HG03064 (cell line): ENCODE measurements around the gene GPR6.

Experiments used
- ATAC-seq: cut with Tn5 transposase; IDR thresholded peaks from one replicate; pipeline ENCODE4 v1.9.1; 2021; ENCODE audit warnings: low read depth; ENCODE audit not compliant: unreplicated experiment

GPR6 gene

DNA sequence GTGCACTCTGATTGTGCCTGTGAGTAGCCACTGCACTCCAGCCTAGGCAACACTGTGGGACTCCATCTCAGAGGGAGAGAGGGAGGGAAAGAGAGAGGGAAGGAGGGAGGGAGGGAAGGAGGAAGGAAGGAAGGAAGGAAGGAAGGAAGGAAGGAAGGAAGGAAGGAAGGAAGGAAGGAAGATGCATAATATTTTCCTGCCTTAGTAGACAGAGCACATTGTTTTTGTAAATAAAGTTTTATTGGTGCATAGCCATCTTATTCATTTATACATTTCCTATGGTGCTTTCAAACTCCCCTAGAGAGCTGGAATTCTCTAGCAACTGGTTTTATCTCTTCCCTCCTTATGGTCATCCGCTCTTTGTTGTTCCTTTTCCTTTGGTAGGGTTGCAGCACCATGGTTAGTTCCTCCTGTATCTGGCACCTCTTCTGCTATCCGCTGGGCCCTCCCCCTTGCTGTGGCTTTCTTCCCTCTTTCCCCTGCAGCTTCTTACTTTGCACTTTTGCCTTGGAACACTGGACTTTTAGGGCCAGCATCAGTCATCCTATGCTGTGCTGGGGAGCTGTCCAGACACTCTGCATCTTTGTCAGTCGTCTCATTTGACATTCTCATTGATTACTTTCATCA lies 20.2 kb downstream of the GPR6 start:
- ATAC-seq: no peak

DNA sequence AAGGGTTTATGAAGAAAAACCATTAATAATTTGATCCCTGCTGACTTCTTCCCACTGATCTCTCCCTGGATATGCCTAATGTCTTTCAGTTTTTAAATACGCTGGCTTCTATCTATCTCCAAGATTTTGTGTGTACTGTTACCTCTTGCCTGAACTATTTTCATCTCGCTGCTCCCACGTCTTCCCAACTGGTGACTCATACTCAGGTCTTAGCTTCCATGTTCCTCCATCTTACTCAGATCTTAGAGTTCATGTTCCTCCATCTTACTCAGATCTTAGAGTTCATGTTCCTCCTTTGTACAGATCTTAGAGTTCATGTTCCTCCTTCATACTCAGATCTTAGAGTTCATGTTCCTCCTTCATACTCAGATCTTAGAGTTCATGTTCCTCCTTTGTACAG lies 21.6 kb downstream of the GPR6 start:
- no peak for ATAC-seq

DNA sequence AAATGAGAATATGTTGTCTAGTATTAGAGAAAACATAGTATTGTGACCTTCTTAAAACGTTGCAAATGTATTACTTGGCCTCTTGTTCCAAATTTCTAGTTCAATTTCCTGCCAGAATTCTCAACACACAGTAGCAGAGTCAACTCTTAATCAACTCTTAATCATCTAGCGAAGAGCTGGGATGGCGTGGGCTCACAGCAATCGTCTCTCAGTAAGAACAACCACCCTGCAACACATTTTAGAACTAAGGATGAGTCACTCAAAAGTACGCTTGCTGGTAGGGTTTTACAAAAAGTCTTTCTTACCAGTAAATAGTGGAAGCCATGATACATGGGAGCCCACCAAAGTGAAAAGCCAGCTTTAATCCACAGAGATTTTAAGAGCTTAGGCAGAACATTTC lies 24.6 kb downstream of the GPR6 start:
- no peak for ATAC-seq

DNA sequence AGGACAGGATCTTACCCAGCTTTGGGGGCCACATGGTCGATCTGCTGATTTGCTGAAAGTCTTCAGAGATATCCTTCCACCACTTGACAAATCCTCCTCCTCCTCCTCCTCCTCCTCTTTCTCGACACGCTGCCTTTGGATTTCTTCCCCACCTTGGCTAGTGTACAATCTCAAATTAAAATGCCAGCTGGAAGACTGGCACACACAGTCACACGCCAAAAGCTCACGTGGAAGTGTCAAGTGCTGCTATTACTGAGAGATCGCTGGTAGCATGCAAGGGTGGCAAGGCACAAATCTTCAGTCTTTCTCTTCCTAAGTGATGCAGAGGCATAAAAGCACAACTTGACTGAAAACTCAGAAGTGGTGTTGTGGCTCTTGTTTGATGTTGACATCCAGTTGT lies 35.3 kb downstream of the GPR6 start:
- ATAC-seq: no peak

DNA sequence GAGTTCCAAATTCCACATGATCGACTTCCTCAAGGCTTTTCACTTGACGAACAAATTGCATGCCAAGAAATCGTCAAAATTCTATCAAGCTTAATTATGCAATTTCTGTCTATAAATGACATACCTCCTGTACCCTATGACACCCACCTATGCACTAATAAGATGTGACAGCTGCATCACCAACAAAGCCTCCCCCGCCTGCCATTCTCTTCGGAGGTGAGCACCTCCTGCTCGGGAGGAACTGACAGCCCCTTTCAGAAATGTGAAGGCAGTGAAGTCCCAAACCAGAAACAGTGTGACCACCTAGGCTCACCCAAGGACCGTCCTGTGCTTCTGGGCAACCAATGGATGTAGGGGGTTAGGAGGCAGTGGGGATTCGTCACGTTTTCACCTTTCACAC lies 37.1 kb downstream of the GPR6 start:
- no peak for ATAC-seq

DNA sequence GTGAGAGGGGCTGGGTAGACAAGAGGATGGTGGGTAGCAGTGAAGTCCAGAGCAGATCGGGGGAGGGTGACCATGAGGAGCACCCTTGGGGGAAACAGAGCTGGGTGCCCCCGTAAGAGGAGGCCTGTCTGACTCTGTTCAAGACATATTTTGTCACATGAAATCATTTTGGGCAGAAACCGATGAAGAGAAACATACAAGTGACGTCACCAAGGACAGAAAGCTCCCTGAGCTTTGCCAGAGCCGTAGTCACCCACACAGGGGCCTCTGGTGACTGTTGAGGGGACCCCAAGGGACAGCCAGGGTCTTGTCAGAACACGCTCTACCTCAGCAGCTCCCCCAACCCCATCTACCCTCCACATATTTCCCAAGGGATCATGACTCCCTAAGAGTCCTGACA lies 39.2 kb downstream of the GPR6 start:
- ATAC-seq: no peak

DNA sequence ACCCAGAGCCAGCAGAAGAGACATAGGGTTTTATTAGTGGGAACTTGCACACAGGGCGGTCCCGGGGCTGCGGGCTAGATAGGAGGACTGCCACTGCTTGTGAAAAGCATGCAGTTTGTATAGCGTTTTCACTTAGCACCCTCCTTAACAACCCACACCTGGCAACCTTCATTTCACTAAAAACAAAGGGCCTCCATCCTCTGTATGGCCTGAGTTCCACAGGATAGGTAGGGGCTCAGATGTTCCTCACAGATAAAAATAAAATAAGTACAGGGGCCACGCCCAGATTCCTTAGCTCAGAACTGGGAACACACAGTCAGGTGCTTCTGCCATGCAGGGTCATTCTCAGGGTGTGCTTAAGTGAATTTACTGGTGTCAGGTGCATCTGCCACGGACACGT lies 39.8 kb downstream of the GPR6 start:
- ATAC-seq: no peak

DNA sequence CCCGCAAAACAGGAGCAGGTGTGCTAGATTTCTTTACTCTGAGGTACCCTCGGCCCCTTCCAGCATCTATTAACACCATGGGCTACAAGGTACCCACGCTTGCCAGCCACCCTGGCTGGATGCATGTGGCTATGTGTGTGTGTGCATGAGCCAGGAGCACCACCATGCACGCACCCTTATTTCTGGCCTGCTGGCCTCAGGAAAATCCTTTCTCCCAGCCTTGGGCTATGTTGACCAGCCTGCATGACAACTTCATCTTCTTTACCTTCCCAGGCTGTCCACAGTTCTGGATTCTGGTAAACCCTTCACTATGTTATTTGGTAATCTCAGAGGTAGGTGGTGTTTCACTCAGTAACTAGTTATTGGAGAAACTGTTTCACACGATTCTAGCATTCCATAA lies 40.4 kb downstream of the GPR6 start:
- no peak for ATAC-seq

DNA sequence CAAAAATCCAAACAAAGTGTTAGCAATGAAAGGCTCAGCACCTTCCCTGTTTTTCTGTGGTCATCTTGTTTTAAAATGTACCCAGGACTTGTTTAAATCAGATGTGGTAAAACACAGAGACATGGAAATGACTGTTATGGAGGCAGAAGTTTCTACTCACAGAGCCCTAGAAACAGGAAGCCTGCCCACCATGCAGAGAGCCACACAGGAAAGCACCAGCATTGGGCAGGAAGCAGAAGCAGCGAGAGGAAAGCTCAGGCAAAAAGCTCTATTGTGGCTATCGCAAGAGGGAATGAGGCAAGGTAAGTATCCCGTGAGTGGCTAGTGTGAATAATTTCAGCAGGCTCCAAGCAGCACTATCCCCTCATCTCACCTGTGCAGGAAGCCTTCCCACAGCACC lies 42.8 kb downstream of the GPR6 start:
- ATAC-seq: no peak

DNA sequence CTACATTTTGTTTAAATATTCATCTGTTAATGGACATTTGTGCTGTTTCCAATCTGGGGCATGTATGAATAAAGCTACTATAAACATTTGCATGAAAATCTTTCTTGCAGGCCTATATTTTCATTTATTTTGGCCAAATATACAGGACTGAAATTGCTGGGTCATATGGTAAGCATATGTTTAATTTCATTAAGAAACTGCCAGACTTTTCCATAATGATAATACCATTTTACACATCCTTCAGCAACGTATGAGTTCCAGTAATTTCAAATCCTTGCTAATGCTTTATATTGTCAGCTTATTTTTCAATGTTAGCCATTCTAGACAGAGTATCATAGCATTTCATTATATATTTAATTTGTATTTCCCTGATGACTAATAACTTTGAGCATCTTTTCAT lies 51.0 kb downstream of the GPR6 start:
- ATAC-seq: no peak
